HG02571 (cell line): ENCODE measurements around the gene SLC7A11.

Experiments used
- ATAC-seq: cut with Tn5 transposase; IDR thresholded peaks from one replicate; pipeline ENCODE4 v1.9.1; 2021; ENCODE audit warnings: mild to moderate bottlenecking, moderate library complexity; ENCODE audit not compliant: unreplicated experiment

The SLC7A11 gene

DNA sequence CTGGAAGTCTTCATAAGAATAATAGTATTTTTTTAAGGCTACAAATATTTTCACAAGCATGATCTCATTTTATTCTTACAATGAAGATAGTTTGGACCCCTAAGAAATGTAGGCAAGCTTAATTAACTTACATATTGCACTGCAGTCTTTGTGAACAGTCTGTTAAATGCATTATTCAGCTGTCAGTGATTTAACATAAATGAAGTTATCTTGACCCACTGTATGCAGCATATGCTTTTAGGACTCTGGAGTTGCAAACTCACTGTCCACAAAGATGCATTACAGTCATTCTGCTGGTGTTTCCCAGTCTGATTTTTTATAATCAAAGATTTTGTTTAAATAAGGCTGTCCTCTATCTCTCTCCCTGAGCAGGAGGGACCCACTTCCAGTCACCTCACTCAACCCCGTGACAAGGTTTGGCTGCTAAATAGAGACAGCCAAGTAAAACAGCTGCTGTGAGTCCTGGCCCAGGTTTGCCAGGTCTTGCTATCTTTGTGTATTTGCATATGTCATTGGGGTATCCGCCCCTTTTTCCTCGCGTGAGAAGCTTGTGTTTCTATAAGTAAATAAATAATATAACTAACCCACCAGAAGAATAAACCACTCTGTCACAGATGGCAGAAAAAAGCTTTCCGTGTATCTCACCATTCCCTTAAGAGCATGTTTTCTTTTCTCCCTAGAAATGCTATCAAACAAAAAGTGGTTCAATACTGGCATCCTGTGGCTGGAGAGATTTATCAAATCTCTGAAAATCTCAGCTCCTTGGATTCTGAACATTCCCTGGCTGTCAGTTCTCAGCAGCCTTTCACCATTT is 67.0 kb downstream of the SLC7A11 start:
- no peak for ATAC-seq

- ATAC-seq: no peak
Measured at GRCh38 chr4:138164208-138164607, 77.9 kb downstream of the SLC7A11 start.

DNA sequence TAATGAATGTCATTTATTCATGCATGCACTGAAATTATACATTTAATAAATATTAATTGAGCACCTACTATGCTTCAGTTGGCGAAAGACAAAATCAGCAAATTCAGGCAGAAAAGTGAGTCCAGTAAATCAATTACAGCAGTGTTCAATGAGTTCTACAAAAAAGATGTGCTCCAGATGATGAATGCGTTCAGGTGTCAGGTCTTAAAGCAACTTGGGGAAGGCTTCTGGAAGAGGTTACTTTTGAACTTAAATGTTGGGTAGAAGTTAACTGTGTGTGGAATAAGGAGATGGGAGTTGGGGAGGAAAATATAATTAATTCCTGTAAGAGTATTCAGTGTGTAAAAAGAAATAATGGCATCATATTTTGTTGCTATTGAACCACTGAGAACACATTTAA is 79.0 kb downstream of the SLC7A11 start:
- ATAC-seq: no peak

DNA sequence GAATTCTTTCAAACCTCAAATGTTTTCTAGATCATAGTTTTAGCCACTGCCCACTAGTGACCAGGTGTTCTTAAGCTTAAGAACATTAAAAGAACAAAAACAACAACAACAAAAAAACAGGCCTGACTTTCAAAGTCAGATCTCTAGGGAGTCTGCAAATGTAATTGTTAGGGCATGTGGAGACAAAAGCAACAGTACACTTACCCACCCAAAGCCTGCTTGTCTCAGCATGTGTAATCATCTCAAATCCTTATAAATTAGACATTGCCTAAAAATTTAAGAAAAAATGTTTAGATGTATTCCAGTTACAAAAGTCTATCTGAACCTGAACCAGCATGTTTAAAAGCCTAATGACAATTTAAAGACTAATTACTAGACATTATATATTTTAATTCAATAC is 79.9 kb downstream of the SLC7A11 start:
- no peak for ATAC-seq

DNA sequence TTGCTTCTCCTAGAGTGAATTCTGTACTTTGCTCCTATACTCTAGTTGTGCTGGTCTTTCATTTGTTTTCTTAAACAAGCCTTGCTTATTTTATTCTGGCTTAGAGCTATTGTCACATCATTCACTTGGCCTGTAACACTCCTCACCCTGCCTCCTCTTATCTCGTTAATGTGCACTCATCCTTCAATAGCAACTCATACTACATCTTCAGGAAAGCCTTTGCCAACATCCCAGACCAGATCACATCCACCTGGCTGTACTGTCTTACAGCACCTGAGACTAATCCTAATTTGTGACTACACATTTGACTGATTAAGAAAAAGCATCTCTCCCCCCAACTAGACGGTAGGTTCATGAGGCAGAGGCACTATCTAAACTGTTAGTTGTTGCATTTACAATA is 80.8 kb downstream of the SLC7A11 start:
- ATAC-seq: no peak

DNA sequence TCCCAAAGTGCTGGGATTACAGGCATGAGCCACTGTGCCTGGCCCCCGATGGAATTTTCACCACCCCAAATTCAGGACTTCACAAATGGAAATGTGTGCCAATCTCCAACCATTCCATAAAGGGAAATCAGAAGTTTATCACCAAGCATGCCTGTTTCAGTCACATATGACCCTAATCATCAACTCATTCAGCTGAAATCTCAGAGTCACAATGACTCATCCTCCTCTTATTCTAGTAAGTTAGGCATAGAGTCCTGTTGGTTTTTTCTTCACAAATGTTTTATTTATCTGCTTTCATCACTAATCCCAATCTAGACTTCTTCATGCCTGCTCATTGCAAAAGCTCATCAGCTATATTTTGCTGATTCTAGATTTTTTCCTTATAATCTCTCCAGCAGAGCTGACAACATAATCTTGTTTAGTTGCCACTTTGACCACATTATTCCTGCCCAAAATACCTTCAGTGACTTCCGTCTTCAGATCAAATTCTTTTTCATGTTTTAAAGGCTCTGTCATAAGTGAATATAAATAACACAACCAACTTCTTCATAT is 83.3 kb downstream of the SLC7A11 start:
- no peak for ATAC-seq

- ATAC-seq: no peak
Measured at GRCh38 chr4:138140879-138141278, 101.3 kb downstream of the SLC7A11 start.

- no peak for ATAC-seq
Measured at GRCh38 chr4:138138774-138139173, 103.4 kb downstream of the SLC7A11 start.

DNA sequence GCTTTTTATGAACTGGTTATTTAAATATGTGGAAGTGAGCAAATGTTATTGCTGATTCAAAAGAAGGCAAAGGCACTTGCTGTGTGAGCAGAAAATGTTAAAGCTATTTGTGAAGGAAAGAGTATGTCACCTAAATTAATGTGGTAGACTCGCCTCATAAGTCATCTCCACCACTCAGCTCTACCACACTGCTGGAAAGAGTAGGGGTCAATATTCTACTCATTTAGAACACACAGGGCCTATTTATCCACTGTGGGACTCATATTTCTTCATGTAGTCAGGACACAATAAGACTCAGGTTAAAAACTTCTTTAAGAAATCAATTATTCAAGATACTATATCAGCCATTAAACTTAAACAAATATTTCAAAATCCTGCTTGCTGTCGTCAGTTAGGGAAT is 106.5 kb downstream of the SLC7A11 start:
- ATAC-seq: no peak

DNA sequence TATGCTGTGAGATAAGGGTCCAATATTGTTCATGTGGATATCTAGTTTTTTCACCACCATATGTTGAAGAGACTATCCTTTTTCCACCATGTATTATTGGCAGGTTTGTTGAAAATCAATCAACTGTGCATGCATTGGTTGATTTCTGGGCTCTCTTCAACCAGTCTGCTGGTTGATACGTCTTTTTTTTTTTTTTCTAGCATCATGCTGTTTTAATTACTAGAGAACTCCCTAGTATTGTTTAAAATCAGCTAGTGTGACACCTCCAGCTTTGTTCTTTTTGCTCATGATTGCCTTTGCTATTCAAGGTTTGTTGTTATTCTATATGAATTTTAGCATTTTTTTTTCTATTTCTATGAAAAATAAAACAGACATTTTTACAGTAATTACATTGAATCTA is 123.9 kb downstream of the SLC7A11 start:
- no peak for ATAC-seq

DNA sequence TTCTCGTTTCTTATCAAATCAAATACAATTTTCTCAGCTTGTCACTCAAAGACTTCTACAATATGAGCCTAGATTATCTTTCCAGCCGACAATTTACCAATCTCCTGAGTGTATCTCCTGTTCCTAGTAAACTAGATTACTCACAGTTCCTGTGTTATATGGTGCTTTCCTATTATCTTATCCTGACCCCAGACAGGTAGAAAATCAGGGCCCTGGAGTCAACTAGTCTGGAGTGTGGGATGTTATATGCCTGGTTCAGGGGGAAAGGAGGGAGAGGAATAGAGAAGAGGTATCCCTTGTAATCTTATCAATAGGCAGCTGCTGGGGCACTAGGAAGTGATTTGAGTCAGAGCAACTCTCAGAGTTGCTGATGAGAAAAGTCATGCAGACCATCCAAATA is 127.1 kb downstream of the SLC7A11 start:
- ATAC-seq: no peak

DNA sequence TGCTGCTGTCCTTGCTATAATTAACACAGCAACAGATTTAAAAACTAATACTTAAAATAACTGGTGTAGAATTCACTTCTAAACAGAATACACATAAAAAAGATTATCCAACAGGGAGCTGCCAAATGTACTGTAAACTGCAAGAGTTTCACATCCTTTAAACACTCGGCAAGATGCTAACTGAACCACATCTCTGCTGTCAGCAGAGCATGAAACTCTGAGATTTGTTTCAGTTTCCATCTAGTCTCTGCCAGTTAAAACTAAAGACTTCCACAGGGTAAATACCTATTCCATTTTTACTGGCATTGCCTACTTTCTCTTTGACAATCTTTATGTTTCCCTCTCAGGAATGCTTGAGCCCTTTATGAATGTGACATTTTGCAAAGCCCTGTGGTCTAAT is 127.7 kb downstream of the SLC7A11 start:
- ATAC-seq: peak; percentile 98
